ENCODE data around the gene YIPF1. TPM values are rescaled to one million over a fixed set of nuclear protein-coding genes. Genes with fewer than 3 reads are reported as not detected.

Gene YIPF1
- total and polyA plus RNA-seq, 2 donors (not counting 1 experiment from before 2014, with no cell fraction given), result 13.9 to 15.8 TPM

DNA sequence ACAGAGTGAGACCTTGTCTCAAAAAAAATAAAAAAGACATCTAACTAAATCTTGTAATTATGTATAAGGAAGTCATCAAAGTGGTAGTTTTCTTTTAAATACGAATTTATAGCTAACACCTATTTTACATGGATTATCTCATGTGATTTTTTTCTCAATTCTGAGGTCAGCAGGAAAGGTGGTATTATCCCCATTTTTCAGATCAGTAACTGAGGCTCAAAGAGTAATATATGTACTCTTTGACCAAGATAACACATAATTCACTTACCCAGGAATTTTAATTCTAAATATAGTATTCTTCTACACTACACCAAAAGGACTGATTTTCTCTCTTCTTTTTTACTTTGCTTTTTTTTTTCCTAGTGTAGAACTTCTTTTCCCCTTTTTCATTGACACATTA lies 46.8 kb upstream of the YIPF1 start:
- CTCF ChIA-PET, result no interaction called here
- H3K4me3 ChIP-seq (ENCODE audit: control extremely low read depth in 1 of 5, extremely low read depth in 1 of 5, insufficient read depth in 1 of 5, low read depth in 2 of 5, low read length in 4 of 5), result no peak overlapping the region
- no peak overlapping the region for H3K27ac Mint-ChIP-seq
- H3K27me3 ChIP-seq (replicated peaks in 1 of 4; ENCODE audit: control extremely low read depth in 1 of 4, control insufficient read depth in 3 of 4, insufficient read depth in 4 of 4, low read length in 3 of 4), result no peaks in the 10 kb centered on the region
- WGBS (ENCODE audit: insufficient coverage), result no CpG with 5 or more reads among the region's 1 CpG
- no peak overlapping the region for H3K4me3 Mint-ChIP-seq
- H2AFZ ChIP-seq (ENCODE audit: insufficient read depth, low read depth, low read length, poor library complexity, severe bottlenecking), result no peak overlapping the region
- no peaks in the 10 kb centered on the region for H3K4me1 ChIP-seq (ENCODE audit: control insufficient read depth in 2 of 2, insufficient read depth in 2 of 2, low read length in 2 of 2)
- no peak for ATAC-seq (ENCODE audit: low read depth)
- no peak overlapping the region for H3K4me2 ChIP-seq (replicated peaks; ENCODE audit: low read depth, low read length, poor library complexity, severe bottlenecking)
- no peaks in the 10 kb centered on the region for H3K9me3 Mint-ChIP-seq (ENCODE audit: insufficient read depth)
- no peak overlapping the region for H3K27ac ChIP-seq (ENCODE audit: low read length in 2 of 2)
- peaks cover 3 to 17% (median 7%) of the 10 kb centered on the region in 3 donors for H3K9me3 ChIP-seq (ENCODE audit: control extremely low read depth in 1 of 3, control insufficient read depth in 2 of 3, insufficient read depth in 1 of 3, low read length in 2 of 3)
- H4K20me1 ChIP-seq (ENCODE audit: control insufficient read depth, insufficient read depth, low read length, poor library complexity, severe bottlenecking), result no peaks in the 10 kb centered on the region
- H3K27me3 Mint-ChIP-seq, result no peaks in the 10 kb centered on the region
- DNase-seq, result no peak
- POLR2A ChIA-PET, result no interaction called here
- no peaks in the 10 kb centered on the region for H3K79me2 ChIP-seq (ENCODE audit: control insufficient read depth, insufficient read depth, low read length)
- H3K4me1 Mint-ChIP-seq, result peaks cover 4% of the 10 kb centered on the region
- intact Hi-C loops (cut with micrococcal nuclease), result no loop called here
- H3K36me3 ChIP-seq (replicated peaks in 1 of 2; ENCODE audit: control extremely low read depth in 1 of 2, control insufficient read depth in 1 of 2, extremely low read depth in 1 of 2, insufficient read depth in 2 of 2, low read length in 1 of 2), result peaks cover 3 to 13% of the 10 kb centered on the region in 2 experiments
- H3K9ac ChIP-seq (ENCODE audit: low read length), result no peak overlapping the region
- TF ChIP-seq EZH2 (IDR thresholded peaks at IDR 0.05; ENCODE audit: borderline replicate concordance, insufficient read depth, low read depth, low read length, poor library complexity, severe bottlenecking) (no peak), CTCF (IDR thresholded peaks at IDR 0.05) (no peak)

GRCh38 chr1:53934170-53934765 lies 44.7 kb upstream of the YIPF1 start:
- no peaks in the 10 kb centered on the region for H4K20me1 ChIP-seq (ENCODE audit: control insufficient read depth, insufficient read depth, low read length, poor library complexity, severe bottlenecking)
- H3K4me2 ChIP-seq (replicated peaks; ENCODE audit: low read depth, low read length, poor library complexity, severe bottlenecking), result no peak overlapping the region
- H3K9me3 ChIP-seq (ENCODE audit: control extremely low read depth in 1 of 3, control insufficient read depth in 2 of 3, insufficient read depth in 1 of 3, low read length in 2 of 3), result peaks cover 3 to 17% (median 7%) of the 10 kb centered on the region in 3 donors
- DNase-seq (no peak), ATAC-seq (ENCODE audit: low read depth) (no peak)
- H3K4me3 ChIP-seq (ENCODE audit: control extremely low read depth in 1 of 5, extremely low read depth in 1 of 5, insufficient read depth in 1 of 5, low read depth in 2 of 5, low read length in 4 of 5), result no peak overlapping the region
- WGBS (ENCODE audit: insufficient coverage), result no CpG with 5 or more reads among the region's 1 CpG
- no peaks in the 10 kb centered on the region for H3K4me1 Mint-ChIP-seq
- H3K9me3 Mint-ChIP-seq (ENCODE audit: insufficient read depth), result no peaks in the 10 kb centered on the region
- H3K27ac ChIP-seq (ENCODE audit: low read length in 2 of 2), result no peak overlapping the region
- intact Hi-C loops (cut with micrococcal nuclease), result no loop called here
- CTCF ChIA-PET, result no interaction called here
- H2AFZ ChIP-seq (ENCODE audit: insufficient read depth, low read depth, low read length, poor library complexity, severe bottlenecking), result no peak overlapping the region
- H3K27me3 Mint-ChIP-seq, result no peaks in the 10 kb centered on the region
- no peaks in the 10 kb centered on the region for H3K27me3 ChIP-seq (replicated peaks in 1 of 4; ENCODE audit: control extremely low read depth in 1 of 4, control insufficient read depth in 3 of 4, insufficient read depth in 4 of 4, low read length in 3 of 4)
- POLR2A ChIA-PET, result no interaction called here
- peaks cover 3 to 15% of the 10 kb centered on the region in 2 experiments for H3K36me3 ChIP-seq (replicated peaks in 1 of 2; ENCODE audit: control extremely low read depth in 1 of 2, control insufficient read depth in 1 of 2, extremely low read depth in 1 of 2, insufficient read depth in 2 of 2, low read length in 1 of 2)
- H3K79me2 ChIP-seq (ENCODE audit: control insufficient read depth, insufficient read depth, low read length), result no peaks in the 10 kb centered on the region
- TF ChIP-seq EZH2 (IDR thresholded peaks at IDR 0.05; ENCODE audit: borderline replicate concordance, insufficient read depth, low read depth, low read length, poor library complexity, severe bottlenecking) (no peak), CTCF (IDR thresholded peaks at IDR 0.05) (no peak)
- no peak overlapping the region for H3K9ac ChIP-seq (ENCODE audit: low read length)
- H3K4me3 Mint-ChIP-seq, result no peak overlapping the region
- H3K27ac Mint-ChIP-seq, result no peak overlapping the region
- no peaks in the 10 kb centered on the region for H3K4me1 ChIP-seq (ENCODE audit: control insufficient read depth in 2 of 2, insufficient read depth in 2 of 2, low read length in 2 of 2)

All from B cell (primary cell).